Urinary bladder (tissue), 4 donors: ENCODE measurements around the gene LBHD1. TPM values are rescaled to one million over a fixed set of nuclear protein-coding genes. Genes with fewer than 3 reads are reported as not detected.
"Not testable (repeated sequence)": the region's sequence is repeated elsewhere in the genome, so short reads cannot be mapped to it uniquely, and the experiment has no call there.

Experiments
- DNase-seq: peaks from one replicate; pipeline ENCODE4 v3.0.0-alpha.2; 2015; ENCODE audit errors: extremely low spot score
- H3K27ac ChIP-seq: one replicate; pipeline ENCODE4 v1.5.1; 2013; ENCODE audit warnings: low read depth, mild to moderate bottlenecking, moderate library complexity
- H3K36me3 ChIP-seq: one replicate; pipeline ENCODE4 v1.6.1; 2013; ENCODE audit warnings: mild to moderate bottlenecking, moderate library complexity; ENCODE audit not compliant: insufficient read depth
- H3K4me1 ChIP-seq: one replicate; pipeline ENCODE4 v1.6.1; 2013; ENCODE audit warnings: mild to moderate bottlenecking, moderate library complexity; ENCODE audit not compliant: insufficient read depth
- H3K4me3 ChIP-seq: one replicate; pipeline ENCODE4 v1.5.1; 2013; ENCODE audit warnings: low read depth, low read length
- WGBS: extraction: QIAGEN DNeasy Blood & Tissue Kit; methylation state at CpG from one replicate; pipeline ENCODE4 v1.1.7; 2013; 5-methylcytosine and 5-hydroxymethylcytosine counted together
- polyA plus RNA-seq: library from polyadenylated mRNA; stranded (reverse); fragments of 200-250 nt; gene quantifications from one replicate; pipeline ENCODE4 v1.2.3, GENCODE V29; 2013
- total RNA-seq: library from RNA; depleted of rRNA; stranded (reverse); fragments of >200 nt; gene quantifications from one replicate; pipeline ENCODE4 v1.2.3, GENCODE V29; 2014
- donor health status: healthy with polysubstance abuse.
- donor health status: healthy.

Gene LBHD1
- total and polyA plus RNA-seq, 2 donors: 2.8 to 3.1 TPM

- Histone ChIP-seq H3K4me3 (peak within 1 kb of the TSS; percentile 74), H3K4me1 (no peaks in the 10 kb centered on the region), H3K36me3 (no peaks in the 10 kb centered on the region), H3K27ac (peak within 1 kb of the TSS; percentile 93)
- WGBS: under 1% methylated on average over 47 of the region's 47 CpGs
- DNase-seq: peak; percentile 89
Measured at GRCh38 chr11:62665075-62665598, 6.9 kb downstream of the LBHD1 start, which contains the start of the genes C11orf98 and CSKMT. C11orf98 (minus strand) TSS chr11:62665210; CDS start chr11:62665169, 41 bp downstream. CSKMT (plus strand) TSS chr11:62665312; CDS start chr11:62665880, 568 bp downstream.

- H3K36me3 ChIP-seq: no peaks in the 10 kb centered on the region
- H3K4me1 ChIP-seq: no peaks in the 10 kb centered on the region
- no peak for DNase-seq
- H3K4me3 ChIP-seq: peak overlapping the region; percentile 74
- H3K27ac ChIP-seq: peak overlapping the region; percentile 93
- WGBS: 3% methylated on average over 36 of the region's 36 CpGs
Measured at GRCh38 chr11:62664405-62665074, 7.5 kb downstream of the LBHD1 start.

GRCh38 chr11:62656796-62657429 is 15.2 kb downstream of the LBHD1 start:
- H3K4me1 ChIP-seq: no peaks in the 10 kb centered on the region
- DNase-seq: no peak
- WGBS: 48% methylated on average over 5 of the region's 5 CpGs
- H3K36me3 ChIP-seq: no peaks in the 10 kb centered on the region
- no peak overlapping the region for H3K4me3 ChIP-seq
- no peak overlapping the region for H3K27ac ChIP-seq

DNA sequence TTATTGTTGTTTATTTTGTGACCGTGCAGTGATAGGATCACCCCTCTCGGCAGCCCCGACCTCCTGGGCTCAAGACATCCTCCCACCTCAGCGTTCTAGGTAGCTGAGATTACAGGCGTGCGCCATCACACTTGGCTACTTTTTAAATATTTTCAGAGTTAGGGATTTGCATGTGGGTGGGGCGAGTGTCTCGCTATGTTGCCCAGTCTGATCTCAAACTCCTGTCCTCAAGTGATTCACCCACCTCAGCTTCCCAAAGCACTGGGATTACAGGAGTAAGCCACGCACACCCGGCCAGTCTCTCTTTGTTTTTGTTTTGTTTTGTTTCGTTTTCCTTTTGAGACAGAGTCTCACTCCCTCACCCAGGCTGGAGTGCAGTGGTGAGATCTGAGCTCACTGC is 17.8 kb downstream of the LBHD1 start:
- H3K4me1 ChIP-seq: no peaks in the 10 kb centered on the region
- no peak for DNase-seq
- no peak overlapping the region for H3K4me3 ChIP-seq
- WGBS: 87% methylated on average over 11 of the region's 11 CpGs
- H3K27ac ChIP-seq: no peak overlapping the region
- H3K36me3 ChIP-seq: no peaks in the 10 kb centered on the region

- 35% methylated on average over 16 of the region's 16 CpGs for WGBS
- peak overlapping the region; percentile 95 for H3K27ac ChIP-seq
- no peaks in the 10 kb centered on the region for H3K4me1 ChIP-seq
- H3K36me3 ChIP-seq: no peaks in the 10 kb centered on the region
- DNase-seq: no peak
- H3K4me3 ChIP-seq: peak overlapping the region; percentile 76
Measured at GRCh38 chr11:62652161-62653006, 19.7 kb downstream of the LBHD1 start.

- DNase-seq, H3K36me3 ChIP-seq, H3K4me3 ChIP-seq, H3K4me1 ChIP-seq, H3K27ac ChIP-seq: not testable (repeated sequence)
- WGBS: 96% methylated on average over 12 of the region's 12 CpGs
Measured at GRCh38 chr11:62650283-62650682, 21.8 kb downstream of the LBHD1 start.

GRCh38 chr11:62649486-62649885 is 22.6 kb downstream of the LBHD1 start:
- DNase-seq: no peak
- Histone ChIP-seq H3K4me3 (no peak overlapping the region), H3K27ac (no peak overlapping the region), H3K36me3 (no peaks in the 10 kb centered on the region), H3K4me1 (peaks cover 3% of the 10 kb centered on the region)
- WGBS: 93% methylated on average over 11 of the region's 11 CpGs

GRCh38 chr11:62648967-62649364 is 23.1 kb downstream of the LBHD1 start:
- Histone ChIP-seq H3K4me1 (peaks cover 3% of the 10 kb centered on the region), H3K36me3 (no peaks in the 10 kb centered on the region), H3K4me3 (no peak overlapping the region), H3K27ac (no peak overlapping the region)
- 87% methylated on average over 11 of the region's 11 CpGs for WGBS
- no peak for DNase-seq

DNA sequence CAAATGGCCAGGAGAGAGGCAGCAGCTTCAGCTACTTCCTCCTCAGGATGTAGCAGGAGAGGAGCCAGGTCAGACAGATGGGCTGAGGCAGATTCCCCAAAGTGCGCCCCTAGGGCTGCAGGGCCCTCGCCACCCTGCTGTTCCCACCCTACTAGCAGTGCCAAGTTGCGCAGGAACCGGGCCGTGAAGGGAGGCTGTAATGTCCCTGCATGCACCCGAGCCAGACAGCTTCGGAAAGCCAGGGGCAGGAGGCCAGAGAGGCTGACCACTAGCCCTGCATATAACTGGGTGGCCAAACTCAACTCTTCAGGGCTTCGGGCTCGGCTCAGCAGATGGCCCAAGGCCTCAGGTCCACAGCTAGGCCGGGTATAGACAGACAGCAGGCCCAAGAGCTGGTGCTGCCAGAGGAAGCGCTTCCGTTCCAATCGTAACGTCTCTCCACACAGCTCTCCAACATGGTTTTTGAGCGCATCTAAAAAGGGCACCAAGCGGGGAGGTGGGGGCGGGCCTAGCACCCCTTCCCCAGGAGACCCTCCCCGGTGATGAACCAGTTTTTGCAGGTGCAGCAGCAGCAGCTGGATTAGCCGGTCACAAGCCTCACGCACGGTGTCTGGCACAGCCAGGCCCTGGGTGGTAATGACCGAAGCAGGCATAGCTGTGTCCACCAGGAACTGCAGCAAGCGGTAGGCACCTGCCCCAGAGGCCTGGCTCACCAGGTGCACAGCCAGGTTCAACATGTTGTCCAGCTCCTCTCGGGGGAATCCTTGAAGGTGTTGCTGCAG is 23.7 kb downstream of the LBHD1 start:
- no peak overlapping the region for H3K27ac ChIP-seq
- no peak for DNase-seq
- 91% methylated on average over 24 of the region's 24 CpGs for WGBS
- no peak overlapping the region for H3K4me3 ChIP-seq
- H3K36me3 ChIP-seq: no peaks in the 10 kb centered on the region
- peaks cover 3% of the 10 kb centered on the region for H3K4me1 ChIP-seq

DNA sequence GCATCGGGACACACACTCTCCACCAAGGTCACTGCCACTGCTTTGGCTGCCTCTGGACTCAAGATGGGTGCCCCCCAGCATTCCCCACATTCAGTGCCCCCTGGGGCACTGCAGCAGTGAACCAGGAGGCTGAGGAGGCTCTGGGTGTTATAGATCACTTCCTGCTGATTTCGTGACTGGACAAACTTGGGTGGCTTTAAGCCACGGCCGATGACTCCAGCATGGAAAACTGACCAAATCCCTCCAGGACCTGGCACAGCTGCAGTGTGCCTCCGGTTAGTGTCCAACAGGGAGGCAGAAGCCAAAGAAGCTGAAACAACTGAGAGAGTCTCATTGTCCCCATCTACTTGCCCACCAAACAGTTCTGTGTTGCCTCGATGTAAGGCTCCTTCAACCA is 24.5 kb downstream of the LBHD1 start:
- H3K36me3 ChIP-seq: no peaks in the 10 kb centered on the region
- DNase-seq: no peak
- 85% methylated on average over 6 of the region's 6 CpGs for WGBS
- peaks cover 3% of the 10 kb centered on the region for H3K4me1 ChIP-seq
- no peak overlapping the region for H3K4me3 ChIP-seq
- H3K27ac ChIP-seq: no peak overlapping the region

- 61% methylated on average over 32 of the region's 32 CpGs for WGBS
- no peak for DNase-seq
Measured at GRCh38 chr11:62646825-62647608, 25.1 kb downstream of the LBHD1 start.

More at GRCh38 chr11:62646825-62647608, 25.1 kb downstream of the LBHD1 start:
- Histone ChIP-seq H3K27ac (no peak overlapping the region), H3K4me3 (no peak overlapping the region), H3K36me3 (no peaks in the 10 kb centered on the region), H3K4me1 (peaks cover 3% of the 10 kb centered on the region)
